Esophagus muscularis mucosa (tissue), 4 donors: ENCODE data around the gene CCNYL1. TPM values are rescaled to one million over a fixed set of nuclear protein-coding genes. Genes with fewer than 3 reads are reported as not detected.

Experiments
- DNase-seq: peaks from one replicate; pipeline ENCODE4 v3.0.0-alpha.2; 2017; ENCODE audit errors: extremely low spot score
- H3K27ac ChIP-seq, 4 donors: fragments of 200-600 bp; sonication (generic); replicated peaks in 1 of 4; 1 replicate in 3 of 4; 2 replicates in 1 of 4; pipeline ENCODE4 v1.5.1; 2016 to 2019; ENCODE audit warnings: mild to moderate bottlenecking in 1 of 4
- H3K27me3 ChIP-seq, 4 donors: fragments of 200-600 bp; sonication (generic); one replicate each; pipeline versions ENCODE4 v1.5.1 to v1.6.0; 2016 to 2019
- H3K36me3 ChIP-seq, 4 donors: fragments of 200-600 bp; sonication (generic); one replicate each; pipeline ENCODE4 v1.5.1; 2016 to 2019
- H3K4me1 ChIP-seq, 4 donors: fragments of 200-600 bp; sonication (generic); one replicate each; pipeline ENCODE4 v1.5.1; 2016 to 2019
- H3K4me3 ChIP-seq, 4 donors: fragments of 200-600 bp; sonication (generic); 1 replicate in 2 of 4; 2 replicates in 2 of 4; pipeline ENCODE4 v1.5.1; 2016 to 2019; ENCODE audit warnings: mild to moderate bottlenecking in 4 of 4, moderate library complexity in 1 of 4
- H3K9me3 ChIP-seq, 4 donors: fragments of 200-600 bp; sonication (generic); 1 replicate in 3 of 4; 2 replicates in 1 of 4; pipeline ENCODE4 v1.5.1; 2016 to 2019
- EP300 ChIP-seq: sonication (generic); formaldehyde crosslinking; IDR thresholded peaks from one replicate; pipeline ENCODE4 v1.6.1; 2017; ENCODE audit warnings: antibody characterized with exemption
- POLR2A ChIP-seq: fragments of 450-650 bp; IDR thresholded peaks from one replicate; pipeline ENCODE4 v1.6.1; 2017; ENCODE audit warnings: antibody characterized with exemption, moderate library complexity, mild to moderate bottlenecking, low read depth
- POLR2AphosphoS5 ChIP-seq, 2 donors: sonication (generic); formaldehyde crosslinking; IDR thresholded peaks; one replicate each; pipeline ENCODE4 v1.6.1; 2017; ENCODE audit warnings: antibody characterized with exemption in 2 of 2
- WGBS: methylation state at CpG from one replicate; pipeline ENCODE4 v1.1.5; 2018; 5-methylcytosine and 5-hydroxymethylcytosine counted together
- intact Hi-C: fragments of 100-400 bp; cut with DNase I; formaldehyde crosslinking; loops from one replicate; pipeline ENCODE4 v1.15.1; 2023
- small RNA-seq, 3 donors: library from RNA; depleted of rRNA; stranded (forward); fragments of <200 nt; gene quantifications; one replicate each; pipeline ENCODE3, GENCODE V24; 2016
- total RNA-seq, 4 donors: library from RNA; depleted of rRNA; stranded (reverse); fragments of >200 nt; gene quantifications; one replicate each; pipeline versions ENCODE4 v1.1.0 to v1.2.1, GENCODE V29; 2016
- TF ChIP-seq, protein P1 (sequence below), 3 experiments: fragments of 200-600 bp in 2 of 3; fragments of 450-650 bp in 1 of 3; sonication (generic) in 2 of 3; IDR thresholded peaks; one replicate each; pipeline ENCODE4 v1.5.1; 2017 to 2019; ENCODE audit warnings: antibody characterized with exemption in 3 of 3, mild to moderate bottlenecking in 2 of 3, moderate library complexity in 1 of 3

Gene CCNYL1
- total RNA-seq, 4 donors from 2014 or later, result 13.5 to 17.4 (median 16.2) TPM

DNA sequence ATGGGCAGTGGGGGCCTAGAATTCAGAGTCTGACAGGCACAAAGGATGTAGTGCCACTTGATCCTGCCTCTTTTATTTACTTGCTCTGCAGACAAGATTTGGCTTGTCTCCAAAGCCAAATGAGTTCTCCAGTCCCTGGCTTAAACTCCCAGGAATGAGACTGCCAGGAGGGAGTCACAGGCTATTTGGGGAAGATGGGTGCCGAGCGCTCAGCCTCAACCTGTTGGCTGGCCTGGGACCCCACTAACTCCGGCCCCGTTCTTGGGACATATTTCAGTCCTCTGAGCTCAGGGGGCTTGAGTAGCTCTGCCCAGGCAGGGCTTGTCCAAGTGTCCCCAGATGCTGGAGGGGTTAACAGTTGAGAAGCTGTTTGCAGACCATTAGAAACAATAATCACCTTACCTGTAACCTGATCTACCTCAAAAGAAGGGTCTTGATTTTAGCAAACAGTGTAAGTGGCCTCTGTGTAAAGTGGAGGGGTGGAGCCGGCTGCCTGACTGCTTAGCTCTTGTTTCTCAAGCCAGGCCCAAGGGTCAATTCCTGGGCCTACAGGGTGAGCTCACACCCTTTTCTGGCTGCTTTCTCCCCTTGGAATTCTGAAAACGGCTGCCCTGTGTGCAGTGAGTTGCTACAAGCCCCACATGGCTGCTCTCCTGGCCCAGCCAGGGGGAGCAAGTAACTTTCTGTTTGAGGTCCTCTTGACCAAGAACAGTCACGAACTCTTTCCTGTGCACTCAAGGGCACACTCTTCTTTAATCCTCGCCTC is 85.3 kb downstream of the CCNYL1 start:
- no peak overlapping the region for H3K4me3 ChIP-seq
- no peaks in the 10 kb centered on the region for H3K36me3 ChIP-seq
- no peaks in the 10 kb centered on the region for H3K27me3 ChIP-seq
- 58% methylated on average over 6 of the region's 8 CpGs for WGBS
- intact Hi-C loops, result no loop called here
- no peak for DNase-seq
- H3K9me3 ChIP-seq, result no peaks in the 10 kb centered on the region
- peaks cover 11 to 16% (median 14%) of the 10 kb centered on the region in 4 donors for H3K4me1 ChIP-seq
- H3K27ac ChIP-seq, result no peak overlapping the region
- TF ChIP-seq EP300 (no peak), POLR2A (no peak)

DNA sequence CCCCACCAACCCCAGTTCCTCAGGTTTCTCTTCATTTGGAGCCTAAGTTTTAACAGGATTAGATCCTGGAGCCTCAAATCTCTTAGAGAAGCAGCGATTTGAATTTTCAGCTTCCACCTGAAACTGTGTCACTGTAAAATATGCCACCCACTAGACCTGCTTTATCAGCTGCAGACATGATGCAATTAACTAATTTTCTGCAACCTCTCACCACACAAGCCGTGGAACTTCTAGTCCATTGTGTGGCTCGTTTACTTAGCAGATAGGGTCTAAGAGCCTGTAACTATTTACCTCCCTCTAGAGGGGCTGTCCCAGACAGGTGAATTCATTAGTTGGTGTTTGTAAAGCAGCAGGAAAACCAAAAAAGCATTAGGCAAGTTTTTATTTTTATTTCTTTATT is 89.8 kb downstream of the CCNYL1 start:
- Histone ChIP-seq H3K4me3 (no peak overlapping the region), H3K27me3 (no peaks in the 10 kb centered on the region), H3K36me3 (no peaks in the 10 kb centered on the region), H3K4me1 (peaks cover 10 to 11% (median 10%) of the 10 kb centered on the region in 4 donors), H3K9me3 (no peaks in the 10 kb centered on the region), H3K27ac (no peak overlapping the region)
- DNase-seq, result no peak
- TF ChIP-seq POLR2AphosphoS5 (IDR thresholded peaks at IDR 0.05) (no peak), POLR2A (no peak), EP300 (no peak)
- TF ChIP-seq, protein P1, sequence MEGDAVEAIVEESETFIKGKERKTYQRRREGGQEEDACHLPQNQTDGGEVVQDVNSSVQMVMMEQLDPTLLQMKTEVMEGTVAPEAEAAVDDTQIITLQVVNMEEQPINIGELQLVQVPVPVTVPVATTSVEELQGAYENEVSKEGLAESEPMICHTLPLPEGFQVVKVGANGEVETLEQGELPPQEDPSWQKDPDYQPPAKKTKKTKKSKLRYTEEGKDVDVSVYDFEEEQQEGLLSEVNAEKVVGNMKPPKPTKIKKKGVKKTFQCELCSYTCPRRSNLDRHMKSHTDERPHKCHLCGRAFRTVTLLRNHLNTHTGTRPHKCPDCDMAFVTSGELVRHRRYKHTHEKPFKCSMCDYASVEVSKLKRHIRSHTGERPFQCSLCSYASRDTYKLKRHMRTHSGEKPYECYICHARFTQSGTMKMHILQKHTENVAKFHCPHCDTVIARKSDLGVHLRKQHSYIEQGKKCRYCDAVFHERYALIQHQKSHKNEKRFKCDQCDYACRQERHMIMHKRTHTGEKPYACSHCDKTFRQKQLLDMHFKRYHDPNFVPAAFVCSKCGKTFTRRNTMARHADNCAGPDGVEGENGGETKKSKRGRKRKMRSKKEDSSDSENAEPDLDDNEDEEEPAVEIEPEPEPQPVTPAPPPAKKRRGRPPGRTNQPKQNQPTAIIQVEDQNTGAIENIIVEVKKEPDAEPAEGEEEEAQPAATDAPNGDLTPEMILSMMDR (IDR thresholded peaks at IDR 0.05), result no peak
- 61% methylated on average over 3 of the region's 3 CpGs for WGBS
- intact Hi-C loops, result no loop called here

DNA sequence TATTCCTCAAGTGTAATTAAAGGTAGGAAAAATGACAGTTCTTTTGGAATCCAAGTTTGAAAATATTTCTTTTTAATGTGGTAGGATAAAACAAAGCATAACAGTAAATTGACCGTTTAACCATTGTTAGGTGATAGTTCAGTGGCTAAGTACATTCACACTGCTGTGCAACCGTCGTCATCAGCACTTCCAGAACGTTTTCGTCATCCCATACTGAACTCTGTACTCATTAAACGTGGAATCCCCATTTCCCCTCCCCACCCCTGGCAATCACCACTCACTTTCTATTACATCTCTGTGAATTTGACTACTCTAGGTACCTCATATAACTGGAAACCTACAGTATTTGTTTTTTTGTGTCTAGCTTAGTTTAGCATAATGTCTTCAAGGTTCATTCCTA is 91.2 kb downstream of the CCNYL1 start:
- Histone ChIP-seq H3K27me3 (no peaks in the 10 kb centered on the region), H3K4me1 (no peaks in the 10 kb centered on the region), H3K36me3 (no peaks in the 10 kb centered on the region), H3K9me3 (no peaks in the 10 kb centered on the region), H3K4me3 (no peak overlapping the region), H3K27ac (no peak overlapping the region)
- DNase-seq, result no peak
- TF ChIP-seq POLR2AphosphoS5 (IDR thresholded peaks at IDR 0.05), result no peak
- TF ChIP-seq POLR2A, result no peak
- no peak for TF ChIP-seq EP300
- TF ChIP-seq, protein P1 (IDR thresholded peaks at IDR 0.05), result no peak
- WGBS, result 77% methylated on average over 6 of the region's 6 CpGs
- intact Hi-C loops, result no loop called here

Small RNA genes within 50 kb of the gene (small RNA-seq; reads per million reads assigned to genes)
- gene RF00019 (0 reads per million in 3 donors), gene RNU6-664P (0 reads per million in 3 donors)

Other genes starting within 250 kb of the CCNYL1 start
- 10 to 100 TPM; 31.1 to 51.5 (median 43.3) TPM for gene CREB1, start 181.7 kb upstream of the CCNYL1 start, total RNA-seq
- 10 to 100 TPM; 10.1 to 31.6 (median 22.5) TPM for gene METTL21A, start 86.2 kb upstream of the CCNYL1 start, total RNA-seq
- 10 to 100 TPM; 15.7 to 23.7 (median 21.0) TPM for gene FZD5, start 58.3 kb downstream of the CCNYL1 start, total RNA-seq